CD4-positive, CD25-positive, alpha-beta regulatory T cell (primary cell): Measurements from ENCODE around the gene TKT. TPM values are rescaled to one million over a fixed set of nuclear protein-coding genes. Genes with fewer than 3 reads are reported as not detected.
"Not testable (repeated sequence)": the region's sequence is repeated elsewhere in the genome, so short reads cannot be mapped to it uniquely, and the experiment has no call there.

ENCODE experiments used
- ATAC-seq, 2 donors: fragments of 150-1000 bp; cut with Tn5 transposase; one replicate each; pipeline ENCODE4 v1.10.0; 2021; ENCODE audit warnings: low read depth in 2 of 2, moderate number of reproducible peaks in 2 of 2, moderate library complexity in 1 of 2
- DNase-seq, 3 donors: peaks; one replicate each; pipeline versions ENCODE4 v3.0.0 to v3.0.0-alpha.2; 2012 to 2022; ENCODE audit warnings: mixed read lengths in 1 of 3
- H3K27ac ChIP-seq: one replicate; pipeline ENCODE4 v1.7.0; 2013; ENCODE audit warnings: mild to moderate bottlenecking, low read length; ENCODE audit not compliant: insufficient read depth, poor library complexity, severe bottlenecking
- H3K27me3 ChIP-seq: one replicate; pipeline ENCODE4 v1.7.0; 2013; ENCODE audit warnings: low read length; ENCODE audit not compliant: control insufficient read depth, insufficient read depth
- H3K36me3 ChIP-seq: one replicate; pipeline ENCODE4 v1.7.0; 2013; ENCODE audit warnings: mild to moderate bottlenecking, low read length, moderate library complexity; ENCODE audit not compliant: control insufficient read depth, insufficient read depth
- H3K4me1 ChIP-seq: 2 replicates; pipeline ENCODE4 v1.7.0; 2013; ENCODE audit warnings: mild to moderate bottlenecking, low read length; ENCODE audit not compliant: insufficient read depth, control insufficient read depth, poor library complexity, severe bottlenecking
- H3K4me3 ChIP-seq: one replicate; pipeline ENCODE4 v1.7.0; 2013; ENCODE audit warnings: low read depth, mild to moderate bottlenecking, low read length, moderate library complexity
- H3K9me3 ChIP-seq, 2 experiments: 1 replicate in 1 of 2; 2 replicates in 1 of 2; pipeline ENCODE4 v1.7.0; 2013; ENCODE audit warnings: low read length in 2 of 2, mild to moderate bottlenecking in 1 of 2, moderate library complexity in 1 of 2; ENCODE audit not compliant: control insufficient read depth in 2 of 2
- H3K27ac Mint-ChIP-seq, 3 donors: one replicate each; pipeline ENCODE4 v1.8.0; 2020 to 2022; ENCODE audit warnings: mild to moderate bottlenecking in 3 of 3, mixed read lengths in 3 of 3, moderate library complexity in 2 of 3
- H3K27me3 Mint-ChIP-seq: one replicate; pipeline ENCODE4 v1.8.0; 2022; ENCODE audit warnings: mild to moderate bottlenecking, mixed read lengths
- H3K36me3 Mint-ChIP-seq: one replicate; pipeline ENCODE4 v1.8.0; 2020; ENCODE audit warnings: mixed read lengths
- H3K4me1 Mint-ChIP-seq, 4 donors: one replicate each; pipeline ENCODE4 v1.8.0; 2020 to 2022; ENCODE audit warnings: mixed read lengths in 4 of 4, mild to moderate bottlenecking in 1 of 4
- H3K4me3 Mint-ChIP-seq, 4 donors: one replicate each; pipeline ENCODE4 v1.8.0; 2020 to 2022; ENCODE audit warnings: mild to moderate bottlenecking in 4 of 4, mixed read lengths in 4 of 4, moderate library complexity in 3 of 4
- H3K9me3 Mint-ChIP-seq, 7 donors: one replicate each; pipeline ENCODE4 v1.8.0; 2020 to 2022; ENCODE audit warnings: mixed read lengths in 7 of 7, mild to moderate bottlenecking in 3 of 7, moderate library complexity in 2 of 7
- polyA plus RNA-seq, 4 donors: library from polyadenylated mRNA; unstranded; fragments of 300-500 nt; fragmentation: Illumina TruSeq; gene quantifications; one replicate each; pipeline ENCODE4 v1.2.3, GENCODE V29; 2021
- total RNA-seq: library from RNA; stranded (reverse); gene quantifications from one replicate; pipeline ENCODE4 v1.2.3, GENCODE V29; 2022

TKT gene
- total RNA-seq (95.6 TPM), polyA plus RNA-seq (10 to 100 TPM; 59.0 to 76.2 (median 70.6) TPM)

DNA sequence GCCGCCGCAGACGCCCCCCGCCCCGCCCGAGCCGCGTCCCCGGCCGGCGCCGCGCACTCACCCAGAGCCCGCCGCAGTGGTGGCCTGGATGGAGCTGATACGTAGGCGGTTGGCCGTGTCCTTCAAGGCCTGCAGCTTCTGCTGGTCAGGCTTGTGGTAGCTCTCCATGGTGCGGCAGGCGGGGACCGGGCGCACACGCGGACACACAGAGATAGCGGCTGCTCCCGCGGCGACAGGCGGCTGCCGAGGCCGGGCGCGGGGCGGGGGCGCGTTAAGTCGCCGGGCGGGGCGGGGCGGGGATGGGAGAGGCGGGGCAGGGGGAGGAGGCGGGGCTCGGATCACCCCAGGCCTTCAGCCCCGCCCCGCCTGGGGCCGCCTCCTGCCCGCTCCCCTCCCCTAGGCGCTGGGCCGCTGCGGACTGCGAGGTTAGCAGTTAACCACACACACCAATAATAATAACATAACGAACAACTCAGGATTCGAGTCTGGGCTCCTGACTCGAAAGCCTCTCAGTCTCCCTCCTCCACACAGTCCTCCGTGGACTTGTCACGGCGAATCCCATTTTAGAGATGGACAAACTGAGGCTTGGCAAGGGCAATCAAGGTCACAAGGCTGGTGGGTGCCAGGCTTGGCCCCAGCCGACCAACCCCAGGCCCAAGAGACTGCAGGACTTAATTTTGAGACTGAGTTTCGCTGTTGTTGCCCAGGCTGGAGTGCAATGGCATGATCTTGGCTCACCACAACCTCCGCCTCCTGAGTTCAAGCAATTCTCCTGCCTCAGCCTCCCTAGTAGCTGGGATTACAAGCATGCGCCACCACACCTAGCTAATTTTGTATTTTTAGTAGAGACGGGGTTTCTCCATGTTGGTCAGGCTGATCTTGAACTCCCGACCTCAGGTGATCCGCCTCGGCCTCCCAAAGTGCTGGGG is at the start of gene TKT:
TKT (minus strand) TSS at position 248 of the 929 bp plus-strand sequence; CDS start at position 168, 80 bp downstream.
- Mint-ChIP-seq H3K27me3 (peaks cover 9% of the 10 kb centered on the region), H3K4me1 (peaks cover 17 to 44% (median 27%) of the 10 kb centered on the region in 4 donors), H3K27ac (peak within 1 kb of the TSS; percentile 83 to 90 (median 89)), H3K9me3 (no peaks in the 10 kb centered on the region), H3K36me3 (no peaks in the 10 kb centered on the region), H3K4me3 (peak within 1 kb of the TSS; percentile 90 to 97 (median 94))
- DNase-seq = peak; percentile 72 to 91 (median 74)
- H3K4me3 ChIP-seq = peak within 1 kb of the TSS; percentile 74
- peak within 1 kb of the TSS; percentile 66 for H3K27ac ChIP-seq
- H3K9me3 ChIP-seq = no peaks in the 10 kb centered on the region
- peak; percentile 71 to 78 for ATAC-seq
- no peaks in the 10 kb centered on the region for H3K36me3 ChIP-seq
- H3K4me1 ChIP-seq = peaks cover 27% of the 10 kb centered on the region
- no peaks in the 10 kb centered on the region for H3K27me3 ChIP-seq

- Histone ChIP-seq H3K9me3 (no peaks in the 10 kb centered on the region), H3K36me3 (peaks cover 58% of the 10 kb centered on the region), H3K4me1 (no peaks in the 10 kb centered on the region), H3K27me3 (no peaks in the 10 kb centered on the region), H3K4me3 (no peak overlapping the region), H3K27ac (no peak overlapping the region)
- ATAC-seq (no peak), DNase-seq (no peak)
- peaks cover 28% of the 10 kb centered on the region for H3K36me3 Mint-ChIP-seq
- no peaks in the 10 kb centered on the region for H3K27me3 Mint-ChIP-seq
- H3K27ac Mint-ChIP-seq = peak overlapping the region in 1 of 3 donors; percentile 65
- H3K4me3 Mint-ChIP-seq = no peak overlapping the region
- no peaks in the 10 kb centered on the region for H3K9me3 Mint-ChIP-seq
- peaks cover 4 to 8% (median 4%) of the 10 kb centered on the region in 4 donors for H3K4me1 Mint-ChIP-seq
Observed at GRCh38 chr3:53303957-53304356, 48.1 kb upstream of the TKT start.

- Histone ChIP-seq H3K9me3 (no peaks in the 10 kb centered on the region), H3K27ac (no peak overlapping the region), H3K4me3 (no peak overlapping the region), H3K4me1 (no peaks in the 10 kb centered on the region), H3K27me3 (no peaks in the 10 kb centered on the region), H3K36me3 (peaks cover 58% of the 10 kb centered on the region)
- H3K4me3 Mint-ChIP-seq = no peak overlapping the region
- H3K9me3 Mint-ChIP-seq = no peaks in the 10 kb centered on the region
- peaks cover 28% of the 10 kb centered on the region for H3K36me3 Mint-ChIP-seq
- peaks cover 4 to 8% (median 4%) of the 10 kb centered on the region in 4 donors for H3K4me1 Mint-ChIP-seq
- DNase-seq (no peak), ATAC-seq (no peak)
- peak overlapping the region in 1 of 3 donors; percentile 65 for H3K27ac Mint-ChIP-seq
- H3K27me3 Mint-ChIP-seq = no peaks in the 10 kb centered on the region
Observed at GRCh38 chr3:53303549-53303948, 47.7 kb upstream of the TKT start.

DNA sequence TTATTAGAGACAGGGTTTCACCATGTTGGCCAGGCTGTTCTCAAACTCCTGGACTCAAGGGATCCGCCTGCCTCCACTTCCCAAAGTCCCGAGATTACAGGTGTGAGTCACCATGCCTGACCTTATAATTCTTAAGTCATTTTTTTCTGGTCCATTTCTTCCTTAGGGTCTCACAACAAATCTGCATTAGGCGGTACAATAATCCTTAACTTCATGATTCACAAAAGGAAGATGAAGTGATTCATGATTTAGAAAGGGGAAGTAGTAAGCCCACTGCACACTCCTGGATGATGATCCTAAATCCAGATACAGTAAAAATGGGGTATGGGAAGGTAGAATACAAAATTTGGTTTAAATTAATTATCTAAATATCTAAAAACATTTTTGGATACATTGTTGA is 45.0 kb upstream of the TKT start:
- no peak overlapping the region for H3K27ac ChIP-seq
- no peaks in the 10 kb centered on the region for H3K4me1 ChIP-seq
- H3K27ac Mint-ChIP-seq = no peak overlapping the region
- H3K27me3 Mint-ChIP-seq = no peaks in the 10 kb centered on the region
- ATAC-seq (no peak), DNase-seq (no peak)
- no peak overlapping the region for H3K4me3 ChIP-seq
- H3K4me1 Mint-ChIP-seq = peaks cover 4 to 8% (median 4%) of the 10 kb centered on the region in 4 donors
- peaks cover 28% of the 10 kb centered on the region for H3K36me3 Mint-ChIP-seq
- no peaks in the 10 kb centered on the region for H3K27me3 ChIP-seq
- H3K9me3 ChIP-seq = no peaks in the 10 kb centered on the region
- H3K4me3 Mint-ChIP-seq = no peak overlapping the region
- H3K9me3 Mint-ChIP-seq = no peaks in the 10 kb centered on the region
- H3K36me3 ChIP-seq = peaks cover 59% of the 10 kb centered on the region

DNA sequence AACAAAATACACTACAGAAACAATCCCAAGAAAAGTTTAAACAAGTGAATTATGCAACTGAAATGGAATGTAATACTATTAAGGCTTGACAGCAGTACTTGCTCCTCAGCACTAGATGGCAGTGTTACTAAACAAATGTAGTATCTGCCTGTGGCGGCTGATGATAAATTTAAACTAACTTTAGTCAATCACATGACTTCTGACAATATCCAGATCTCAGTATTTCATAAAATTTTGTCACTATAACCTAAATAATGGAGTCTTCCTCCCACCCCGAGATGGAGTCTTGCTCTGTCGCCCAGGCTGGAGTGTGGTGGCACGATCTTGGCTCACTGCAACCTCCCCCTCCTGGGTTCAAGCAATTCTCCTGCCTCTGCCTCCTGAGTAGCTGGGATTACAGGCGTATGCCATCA is 43.8 kb upstream of the TKT start:
- not testable (repeated sequence) for H3K4me1 ChIP-seq, H3K27ac ChIP-seq, H3K9me3 Mint-ChIP-seq, H3K27me3 ChIP-seq, H3K4me3 Mint-ChIP-seq, H3K4me3 ChIP-seq, H3K4me1 Mint-ChIP-seq, H3K27ac Mint-ChIP-seq, H3K9me3 ChIP-seq, H3K27me3 Mint-ChIP-seq
- peak; percentile 61 to 73 for ATAC-seq
- peaks cover 25% of the 10 kb centered on the region for H3K36me3 Mint-ChIP-seq
- DNase-seq = peak in 2 of 3 donors; percentile 58 to 59
- H3K36me3 ChIP-seq = peaks cover 59% of the 10 kb centered on the region

GRCh38 chr3:53295410-53295809 is 39.6 kb upstream of the TKT start:
- Mint-ChIP-seq H3K4me1 (peaks cover 4 to 8% (median 5%) of the 10 kb centered on the region in 4 donors), H3K27ac (no peak overlapping the region), H3K36me3 (peaks cover 20% of the 10 kb centered on the region), H3K27me3 (no peaks in the 10 kb centered on the region), H3K9me3 (no peaks in the 10 kb centered on the region), H3K4me3 (no peak overlapping the region)
- H3K36me3 ChIP-seq = peaks cover 43% of the 10 kb centered on the region
- no peak for ATAC-seq
- no peaks in the 10 kb centered on the region for H3K27me3 ChIP-seq
- no peak overlapping the region for H3K4me3 ChIP-seq
- no peak for DNase-seq
- H3K4me1 ChIP-seq = no peaks in the 10 kb centered on the region
- no peak overlapping the region for H3K27ac ChIP-seq
- no peaks in the 10 kb centered on the region for H3K9me3 ChIP-seq

- Mint-ChIP-seq H3K27ac (peak overlapping the region in 1 of 3 donors; percentile 26), H3K36me3 (peaks cover 25% of the 10 kb centered on the region), H3K27me3 (no peaks in the 10 kb centered on the region), H3K9me3 (no peaks in the 10 kb centered on the region), H3K4me3 (no peak overlapping the region), H3K4me1 (peaks cover 0 to 2% (median 0%) of the 10 kb centered on the region in 4 donors)
- peaks cover 43% of the 10 kb centered on the region for H3K36me3 ChIP-seq
- ATAC-seq = no peak
- no peaks in the 10 kb centered on the region for H3K27me3 ChIP-seq
- no peaks in the 10 kb centered on the region for H3K4me1 ChIP-seq
- DNase-seq = no peak
- H3K27ac ChIP-seq = no peak overlapping the region
- no peaks in the 10 kb centered on the region for H3K9me3 ChIP-seq
- H3K4me3 ChIP-seq = no peak overlapping the region
Observed at GRCh38 chr3:53293867-53294266, 38.0 kb upstream of the TKT start.
